RPMI7951 (cell line): ENCODE data around the gene DOHH. TPM values are rescaled to one million over a fixed set of nuclear protein-coding genes. Genes with fewer than 3 reads are reported as not detected.
"Not testable (repeated sequence)": the region's sequence is repeated elsewhere in the genome, so short reads cannot be mapped to it uniquely, and the experiment has no call there.

Experiments used
- DNase-seq: peaks from one replicate; pipeline ENCODE4 v3.0.0-alpha.2; 2012; ENCODE audit warnings: low read depth
- total RNA-seq: library from RNA; depleted of rRNA; stranded (reverse); fragments of >200 nt; shearing (Covaris generic); gene quantifications from 2 replicates; pipeline ENCODE4 v1.2.3, GENCODE V29; 2014

DOHH gene
- total RNA-seq, 1 experiment from 2014 or later, result 9.1 TPM

DNA sequence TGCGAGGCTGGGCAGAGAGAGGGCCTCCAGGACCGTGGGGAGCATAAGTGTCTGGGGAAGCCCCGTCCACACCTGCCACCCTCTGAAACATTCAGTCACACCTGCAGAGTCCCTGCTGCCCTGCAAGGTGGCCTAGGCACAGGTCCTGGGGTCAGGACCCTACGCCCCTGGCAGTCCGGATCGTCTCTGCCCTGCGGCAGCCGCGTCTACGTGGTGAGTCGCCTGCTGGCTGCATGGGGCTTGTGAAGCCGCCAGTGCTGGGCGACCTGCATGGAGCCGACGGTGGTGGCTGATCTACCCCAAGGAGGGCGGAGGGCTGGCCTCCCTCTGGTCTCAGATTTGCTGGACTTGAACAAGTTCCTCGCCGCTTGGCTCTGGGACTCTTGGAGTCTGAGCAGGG lies 18.7 kb upstream of the DOHH start:
- no peak for DNase-seq

DNA sequence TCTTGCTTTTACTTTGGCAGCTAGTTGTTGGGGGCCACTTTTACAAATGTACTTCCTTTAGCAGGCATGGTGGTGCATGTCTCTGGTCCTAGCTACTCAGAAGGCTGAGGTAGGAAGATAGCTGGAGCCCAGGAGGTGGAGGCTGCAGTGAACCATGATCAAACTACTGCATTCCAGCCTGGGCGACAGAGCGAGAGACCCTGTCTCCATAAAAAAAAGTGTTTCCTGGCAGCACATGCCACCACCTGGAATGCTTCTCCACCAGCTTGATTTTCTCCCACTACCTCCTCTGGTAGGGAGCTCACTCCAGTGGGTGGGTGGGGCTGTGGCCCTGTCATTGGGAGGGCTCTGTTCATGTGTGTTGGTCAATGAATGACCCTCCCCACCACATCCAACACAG lies 18.2 kb upstream of the DOHH start:
- DNase-seq, result no peak

DNA sequence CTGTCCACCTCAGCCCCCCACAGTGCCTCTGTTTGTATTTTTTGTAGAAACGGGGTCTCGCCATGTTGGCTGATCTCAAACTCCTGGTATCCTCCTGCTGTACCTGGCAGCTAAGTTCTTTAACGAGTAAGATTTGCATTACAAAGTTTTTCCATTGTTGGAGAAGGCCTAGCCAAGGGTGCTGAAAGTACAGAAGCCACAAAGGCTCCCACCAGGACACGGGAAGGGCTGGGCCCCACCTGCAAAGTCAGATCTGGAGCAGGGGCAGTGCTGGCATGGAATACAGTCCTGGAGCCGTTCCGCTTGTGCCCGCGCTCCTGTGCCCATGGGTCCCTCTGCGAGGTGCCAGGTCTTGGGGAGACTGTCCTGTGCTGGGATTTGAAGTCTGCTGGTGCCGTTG lies 17.8 kb upstream of the DOHH start:
- DNase-seq, result no peak

DNA sequence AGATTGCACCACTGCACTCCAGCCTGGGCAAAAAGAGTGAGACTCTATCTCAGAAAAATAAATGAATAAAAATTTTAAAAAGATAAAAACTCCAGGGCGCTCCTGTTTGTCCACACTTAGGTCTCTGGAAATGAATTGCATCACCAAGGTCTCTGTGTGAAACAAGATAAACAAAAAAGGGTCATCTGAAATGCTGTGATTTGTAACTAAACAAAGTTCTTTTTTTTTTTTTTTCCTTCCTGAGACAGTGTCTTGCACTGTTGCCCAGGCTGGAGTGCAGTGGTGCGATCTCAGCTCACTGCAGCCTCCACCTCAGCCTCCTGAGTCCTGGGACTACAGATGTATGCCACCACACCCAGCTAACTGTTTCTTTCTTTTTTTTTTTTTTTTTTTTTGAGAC lies 17.2 kb upstream of the DOHH start:
- no peak for DNase-seq

DNA sequence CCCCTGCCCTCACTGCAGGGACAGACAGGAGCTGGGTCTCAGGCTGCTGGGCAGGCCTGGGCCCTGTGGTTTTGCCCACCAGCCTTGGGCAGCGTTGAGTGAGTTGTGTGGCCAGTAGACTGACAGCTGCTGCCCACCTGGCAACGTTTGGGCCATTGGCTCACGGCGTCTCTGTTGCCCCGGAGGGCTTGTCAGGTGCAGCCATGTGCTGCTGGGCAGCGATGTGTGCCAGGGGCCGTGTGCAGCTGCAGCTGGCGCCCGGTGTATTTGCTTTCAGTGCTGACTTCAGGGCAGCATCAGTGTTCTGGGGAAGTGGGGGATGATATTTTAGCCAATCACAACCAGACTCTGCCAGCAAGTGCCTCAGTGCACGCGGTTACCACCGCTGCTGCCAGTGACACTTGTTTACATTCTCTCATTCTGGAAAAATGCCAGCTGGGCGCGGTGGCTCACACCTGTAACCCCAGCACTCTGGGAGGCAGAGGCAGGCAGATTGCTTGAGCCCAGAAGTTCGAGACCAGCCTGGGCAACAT lies 16.3 kb upstream of the DOHH start:
- DNase-seq, result no peak

DNA sequence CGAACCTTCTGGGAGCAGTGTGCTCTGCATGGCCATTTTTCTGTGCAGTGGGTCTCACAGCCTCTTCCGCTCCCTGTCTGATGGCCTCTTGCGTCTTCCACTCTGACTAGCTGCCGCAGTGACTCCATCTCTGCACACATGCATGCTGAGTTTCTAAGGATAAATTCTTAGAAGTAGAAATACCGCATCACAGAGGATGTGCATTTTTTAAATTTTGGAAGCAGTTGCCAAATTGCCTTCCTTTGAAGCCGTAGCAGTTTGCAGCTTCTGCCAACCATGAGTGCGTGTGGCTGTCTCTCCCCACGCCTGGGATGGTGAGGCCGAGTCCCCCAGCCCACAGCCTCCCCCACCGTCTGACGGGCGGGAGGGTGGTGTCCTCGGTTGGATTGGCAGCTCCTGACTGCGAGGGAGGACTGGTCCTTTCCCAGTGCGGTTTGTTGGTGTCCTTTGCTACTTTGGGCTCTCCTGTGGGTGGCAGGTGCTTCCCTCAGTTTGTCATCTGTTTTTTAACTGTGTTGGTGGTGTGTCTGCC lies 15.5 kb upstream of the DOHH start:
- DNase-seq, result no peak

DNA sequence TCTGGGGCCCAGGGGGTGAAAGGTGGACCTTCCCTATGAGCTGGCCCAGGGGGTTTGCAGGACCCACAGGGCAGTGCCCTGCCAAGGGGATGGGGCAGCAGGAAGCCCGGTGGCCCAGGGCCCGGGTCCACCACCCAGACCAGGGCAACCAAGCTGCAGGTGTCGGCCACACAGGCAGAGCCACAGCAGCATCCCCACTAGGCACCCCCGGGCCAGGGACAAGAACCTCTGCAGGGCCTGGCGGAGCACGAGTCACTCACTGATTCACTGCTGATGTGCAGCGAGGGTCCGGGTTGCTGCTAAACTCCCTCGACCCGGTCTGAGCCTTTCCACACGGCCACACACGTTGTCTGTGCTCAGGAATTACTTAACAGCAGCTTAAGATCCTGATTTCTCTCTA lies 14.5 kb upstream of the DOHH start:
- no peak for DNase-seq

DNA sequence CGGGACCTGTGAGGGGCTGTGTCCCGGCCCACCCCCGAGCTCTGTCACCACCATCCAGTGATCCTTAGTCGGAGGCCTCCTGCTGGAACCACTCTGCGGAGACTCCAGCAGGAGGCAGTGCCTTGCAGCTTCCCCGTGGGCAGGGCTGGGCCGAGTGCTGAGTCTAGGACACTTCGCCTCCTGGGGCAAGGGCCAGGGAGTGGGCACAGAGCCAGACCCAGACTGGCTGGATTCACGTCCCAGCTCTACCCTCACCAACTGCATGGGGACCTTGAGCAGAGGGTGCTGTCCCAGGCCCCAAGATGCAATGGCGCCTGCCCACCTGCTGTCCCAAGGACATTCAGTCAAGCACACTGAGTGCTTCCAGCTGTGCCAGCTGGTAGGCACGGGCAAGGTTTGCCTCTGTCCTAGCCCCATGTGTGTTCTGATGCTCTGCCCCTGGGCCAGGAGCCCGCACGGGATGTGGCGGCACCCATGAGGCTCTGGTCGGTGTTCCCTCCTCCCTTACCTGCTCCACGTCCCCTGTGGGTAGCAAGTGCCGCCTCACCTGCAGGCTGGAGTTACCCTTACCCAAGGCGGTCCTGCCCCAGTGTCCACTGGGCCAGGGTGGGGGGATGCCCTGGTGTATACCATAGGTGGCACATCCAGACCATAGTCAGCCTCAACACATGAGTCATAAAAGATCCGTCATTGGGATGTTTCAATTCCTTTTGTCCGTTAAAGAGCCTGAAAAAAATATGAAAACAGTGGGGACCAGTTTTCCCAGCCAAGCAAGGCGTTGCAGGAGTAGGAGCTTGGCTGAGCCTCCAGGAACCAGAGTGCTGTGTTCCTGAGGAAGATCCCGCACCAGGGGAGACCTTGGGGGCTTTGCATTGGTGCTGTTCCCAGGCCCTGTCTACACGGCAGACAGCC lies 13.0 kb upstream of the DOHH start:
- DNase-seq, result no peak

DNA sequence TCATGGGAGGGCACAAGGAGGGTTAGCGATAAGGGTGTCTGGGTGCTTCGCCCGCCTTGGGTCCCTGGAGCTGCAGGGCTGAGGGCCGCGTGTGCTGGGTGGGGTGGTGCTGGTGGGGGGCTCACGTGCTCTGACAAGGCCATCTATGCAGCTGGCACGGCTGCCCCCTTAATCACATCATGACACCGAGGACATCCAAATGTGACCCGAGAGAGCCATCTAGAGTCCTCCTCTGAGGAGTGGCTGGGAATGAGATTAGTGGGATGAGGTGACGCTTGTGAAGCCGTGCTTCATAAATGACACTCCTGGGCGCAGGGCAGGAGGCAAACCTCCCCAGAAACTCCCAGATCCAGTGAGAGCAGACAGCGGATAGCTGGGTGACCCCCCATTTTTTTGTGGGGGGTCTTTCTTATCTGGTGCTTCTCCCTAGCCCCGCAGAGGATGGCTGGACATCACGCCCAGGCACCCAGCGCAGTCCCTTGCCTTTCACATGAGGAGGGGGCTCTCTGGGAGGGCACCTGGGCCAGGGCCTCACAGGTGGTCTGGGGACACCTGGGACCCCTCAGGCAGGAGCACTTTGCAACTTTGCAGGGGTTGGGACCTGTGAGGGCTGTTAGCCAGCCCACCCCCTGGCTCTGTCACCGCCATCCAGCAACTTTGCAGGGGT lies 12.2 kb upstream of the DOHH start:
- no peak for DNase-seq

DNA sequence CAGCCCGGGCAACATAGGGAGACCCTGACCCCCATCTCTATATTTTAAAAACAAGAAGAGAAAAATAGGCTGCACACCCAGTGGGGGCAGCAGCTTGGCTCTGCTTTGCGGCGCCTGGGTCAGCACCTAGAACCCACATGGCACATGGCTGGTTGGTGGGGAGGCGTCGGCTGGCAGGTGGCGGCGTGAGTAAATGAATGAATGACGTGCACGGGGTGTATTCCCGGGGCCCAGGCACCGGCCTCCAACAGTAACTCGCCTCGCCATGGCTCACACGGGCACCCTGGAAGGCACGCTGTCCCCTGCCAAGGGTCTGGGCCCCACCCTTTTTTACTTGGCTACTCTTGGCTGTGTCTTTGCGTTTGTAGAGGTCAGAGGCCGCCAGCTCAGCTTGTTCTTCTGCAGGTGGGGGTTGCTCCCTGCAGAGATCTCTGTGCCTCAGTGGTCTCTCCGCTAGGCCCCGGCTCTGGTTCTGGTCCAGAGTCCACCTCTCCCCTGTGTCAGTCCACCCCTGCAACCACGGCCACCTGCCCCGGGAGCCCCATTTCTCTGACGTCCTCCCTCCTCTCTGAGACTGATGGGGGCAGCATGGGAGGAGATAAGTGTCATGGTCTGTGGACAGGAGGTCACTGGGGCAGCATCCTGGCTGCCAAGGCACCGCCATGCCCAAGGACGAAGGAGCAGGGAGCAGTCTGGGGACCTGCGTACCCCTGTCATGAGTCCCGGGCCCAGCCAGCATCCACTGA lies 11.2 kb upstream of the DOHH start:
- no peak for DNase-seq

DNA sequence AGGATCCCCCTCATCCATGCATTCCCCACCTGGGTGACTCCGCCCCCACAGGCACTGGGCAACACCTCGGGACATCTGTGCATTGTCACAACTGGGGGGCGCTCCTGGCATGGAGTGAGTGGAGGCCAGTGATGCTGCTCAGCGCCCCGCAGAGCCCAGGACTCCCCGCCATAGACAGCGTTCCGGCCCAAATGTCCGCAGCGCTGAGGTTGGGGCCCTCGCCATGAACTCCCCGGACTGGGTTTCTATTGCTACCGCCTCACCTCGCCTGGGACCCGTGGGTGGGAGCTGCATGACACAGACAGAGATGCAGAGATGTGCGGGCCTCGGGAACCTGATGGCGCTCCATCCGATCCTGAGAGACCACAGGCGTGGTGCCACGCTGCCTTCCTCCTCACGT lies 10.3 kb upstream of the DOHH start:
- no peak for DNase-seq

DNA sequence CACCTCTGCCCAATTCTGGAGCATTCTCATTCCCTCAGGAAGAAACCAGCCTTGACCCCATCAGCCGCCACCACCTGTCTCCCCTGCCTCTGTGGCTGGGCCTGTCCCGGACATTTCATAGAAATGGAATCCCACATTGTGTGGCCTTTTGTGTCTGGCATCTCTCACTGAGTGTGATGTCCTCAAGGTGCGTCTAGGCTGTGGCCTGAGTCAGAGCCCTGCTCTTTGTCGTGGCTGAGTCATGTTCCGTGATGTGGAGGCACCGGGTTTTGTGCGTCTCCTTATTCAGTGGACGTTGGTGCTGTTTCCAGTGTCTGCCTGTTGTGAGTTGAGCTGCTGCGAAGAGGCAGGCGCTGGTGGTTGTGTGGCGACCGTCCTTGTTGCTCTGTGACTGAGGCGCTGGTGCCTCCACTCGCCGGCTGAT lies 9.1 kb upstream of the DOHH start:
- peak; percentile 75 for DNase-seq

DNA sequence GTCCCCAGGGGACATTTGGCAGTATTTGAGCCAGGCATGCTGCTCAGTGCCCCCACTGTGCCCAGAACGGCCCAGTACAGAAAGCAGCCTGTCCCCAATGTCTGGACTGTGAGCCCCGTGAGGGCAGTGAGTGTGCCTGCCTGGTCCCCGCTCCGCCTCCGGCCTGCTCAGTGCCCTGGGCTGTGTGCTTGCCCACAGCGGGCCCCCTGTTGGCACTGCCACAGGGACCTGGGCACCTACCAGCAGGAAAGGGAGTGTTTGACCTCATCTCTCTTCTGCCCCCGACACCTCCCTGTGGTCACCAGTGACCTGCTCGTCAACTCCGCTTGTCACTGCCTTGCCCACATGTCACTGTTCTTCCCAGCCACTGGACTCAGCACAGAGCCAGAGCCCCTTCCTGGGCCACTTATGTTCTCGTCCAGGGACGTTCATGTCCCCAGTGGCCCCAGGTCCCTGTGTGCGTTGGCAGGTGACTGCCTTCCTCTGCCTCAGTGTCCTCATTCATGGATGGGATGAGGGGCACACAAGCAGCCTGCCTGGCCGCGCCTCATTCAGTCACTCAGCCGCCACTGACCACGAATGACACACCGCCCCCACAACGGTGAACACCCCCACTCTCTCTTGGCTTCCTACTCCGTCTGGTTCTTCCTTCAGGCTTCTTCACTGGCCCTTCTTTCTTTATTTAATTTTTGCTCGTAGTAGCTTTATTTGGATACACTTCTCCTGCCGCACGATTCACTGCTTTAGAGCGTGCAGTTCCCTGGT lies 8.5 kb upstream of the DOHH start:
- no peak for DNase-seq

DNA sequence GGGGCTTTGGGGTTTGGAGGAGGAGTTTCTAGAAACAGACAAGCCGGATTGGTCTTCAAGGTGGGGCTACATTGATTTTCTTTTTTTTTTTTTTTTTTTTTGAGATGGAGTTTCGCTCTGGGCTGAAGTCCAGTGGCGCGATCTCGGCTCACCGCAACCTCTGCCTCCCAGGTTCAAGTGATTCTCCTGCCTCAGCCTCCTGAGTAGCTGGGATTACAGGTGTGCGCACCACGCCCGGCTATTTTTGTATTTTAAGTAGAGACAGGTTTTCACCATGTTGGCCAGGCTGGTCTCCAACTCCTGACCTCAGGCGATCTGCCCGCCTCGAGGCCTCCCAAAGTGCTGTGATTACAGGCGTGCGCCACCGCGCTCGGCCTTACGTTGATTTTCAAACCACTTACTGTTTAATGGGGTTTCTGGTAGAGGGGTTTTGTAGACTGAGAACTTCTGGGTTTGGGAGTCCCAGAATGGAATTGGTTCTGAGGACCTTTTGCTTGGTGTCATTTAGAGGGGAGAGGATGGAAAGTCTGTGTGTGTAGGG lies 7.7 kb upstream of the DOHH start:
- not testable (repeated sequence) for DNase-seq

DNA sequence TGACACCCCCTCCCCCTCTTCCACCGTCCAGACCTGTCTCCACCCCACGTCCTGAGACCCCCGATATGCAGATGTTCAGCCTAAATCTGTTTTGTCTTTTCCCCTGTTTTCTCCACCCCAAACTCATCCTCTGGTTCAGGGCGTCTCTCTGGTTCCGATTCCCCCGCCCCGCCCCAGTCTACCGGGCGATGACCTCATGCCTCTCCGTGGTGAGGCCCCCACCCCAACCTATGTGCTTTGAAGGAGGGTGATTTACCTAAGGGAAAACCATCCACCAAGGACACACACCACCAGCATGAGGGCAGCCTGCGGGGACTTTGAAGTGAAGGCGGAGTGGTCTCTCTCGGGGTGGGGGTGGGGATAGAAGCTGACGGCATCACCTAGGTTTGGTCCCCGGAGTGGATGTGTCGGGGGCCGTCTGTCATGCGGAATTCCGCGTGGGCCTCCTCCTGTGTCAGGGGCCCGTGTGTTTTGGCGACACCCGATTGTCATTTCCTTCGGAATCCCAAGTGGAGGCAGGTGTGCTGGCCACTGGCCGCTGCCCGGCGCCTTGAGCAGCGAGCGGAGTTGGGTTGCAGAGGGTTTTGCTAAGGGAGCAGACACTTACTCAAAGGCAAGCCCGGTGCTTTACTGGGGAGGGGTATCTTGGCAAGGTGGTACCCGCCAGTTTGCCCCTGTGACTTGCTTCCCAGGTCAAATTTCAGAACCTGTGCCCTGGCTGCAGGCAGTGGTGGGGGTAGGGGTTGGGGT lies 7.1 kb upstream of the DOHH start:
- DNase-seq, result no peak

DNA sequence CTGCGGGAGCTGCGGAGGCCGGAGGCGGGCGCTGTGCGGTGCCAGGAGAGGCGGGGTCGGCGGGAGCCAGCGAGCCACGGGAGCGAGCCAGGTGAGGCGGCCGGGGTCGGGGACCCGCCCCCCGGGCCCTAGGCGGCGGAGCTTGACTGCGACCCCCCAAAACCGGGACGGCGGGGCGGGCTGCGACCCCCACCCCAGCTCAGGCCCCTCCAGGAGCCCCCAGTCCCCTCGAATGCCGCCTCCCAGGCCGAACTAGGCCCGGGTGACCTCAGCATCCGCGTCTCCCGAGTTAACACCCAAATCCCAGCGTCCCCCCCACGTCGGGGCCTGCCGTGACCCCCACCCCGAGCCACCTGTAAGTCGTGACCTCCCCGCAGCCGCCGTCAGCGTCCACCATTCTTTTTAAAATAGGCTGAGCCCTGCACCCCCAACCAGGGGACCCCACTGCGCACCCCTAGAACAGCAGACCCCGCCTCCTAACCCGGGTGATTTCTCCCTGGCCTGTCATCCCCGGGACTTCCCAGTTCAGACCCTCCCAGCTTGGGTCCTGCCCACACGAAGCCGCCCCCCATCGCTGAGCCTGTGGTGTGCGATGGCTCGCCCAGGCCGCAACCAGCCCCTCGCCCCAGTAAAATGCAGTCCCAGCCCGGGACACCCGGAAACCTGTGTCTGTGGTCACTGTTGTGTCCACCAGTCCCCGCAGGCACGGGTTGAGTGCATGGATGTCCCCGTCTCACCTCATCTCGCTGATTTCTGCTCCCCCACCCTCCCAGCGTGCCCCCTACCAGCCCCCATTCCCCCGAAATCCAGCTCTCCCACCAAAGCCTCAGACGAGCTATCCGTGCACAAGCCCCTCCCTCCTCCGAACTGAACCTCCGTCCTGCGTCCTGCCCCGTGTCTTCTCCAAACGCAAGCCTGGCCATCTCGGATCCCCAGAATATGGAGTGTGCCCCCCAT lies 6.2 kb upstream of the DOHH start:
- DNase-seq, result no peak

DNA sequence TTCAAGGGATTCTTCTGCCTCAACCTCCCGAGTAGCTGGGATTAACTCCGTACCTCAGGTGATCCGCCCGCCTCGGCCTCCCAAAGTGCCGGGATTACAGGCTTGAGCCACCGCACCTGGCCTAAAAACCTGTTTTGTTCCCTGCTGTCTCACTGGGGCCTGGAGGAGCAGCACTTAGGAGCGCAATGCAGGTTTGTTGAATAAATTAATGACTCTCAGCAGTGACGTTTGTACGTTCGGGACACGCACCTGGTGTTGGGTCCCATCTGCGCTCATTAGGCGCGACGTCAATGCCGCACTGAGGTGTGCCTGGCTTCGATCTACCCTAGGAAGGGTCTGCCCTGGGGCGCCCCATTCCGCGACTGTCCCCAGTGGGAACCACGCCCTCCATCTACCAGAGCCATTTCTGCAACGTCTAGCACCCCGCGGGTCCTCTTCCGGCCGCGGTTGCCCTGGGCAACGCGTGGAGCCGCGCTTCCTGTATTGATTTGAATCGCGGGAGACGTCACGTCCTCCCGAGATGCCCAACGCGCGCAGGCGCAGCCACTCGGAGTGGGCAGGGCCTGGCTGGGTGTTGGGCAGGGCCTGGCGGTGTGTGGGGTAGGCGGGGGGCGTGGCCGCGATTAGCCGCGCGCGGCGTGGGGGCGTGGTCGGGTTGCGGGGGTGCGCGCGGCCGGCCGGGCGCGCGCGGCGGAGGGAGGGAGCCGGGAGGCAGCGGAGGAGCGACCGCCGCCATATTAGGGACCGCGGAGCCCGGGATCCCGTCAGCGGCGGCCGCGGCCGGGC lies 5.3 kb upstream of the DOHH start, which contains the start of gene FZR1:
Gene FZR1, plus strand, starts transcription at position 714 of the 786 bp plus-strand sequence. CDS start 16,679 bp downstream, outside the sequence.
- DNase-seq, result peak; percentile 98

DNA sequence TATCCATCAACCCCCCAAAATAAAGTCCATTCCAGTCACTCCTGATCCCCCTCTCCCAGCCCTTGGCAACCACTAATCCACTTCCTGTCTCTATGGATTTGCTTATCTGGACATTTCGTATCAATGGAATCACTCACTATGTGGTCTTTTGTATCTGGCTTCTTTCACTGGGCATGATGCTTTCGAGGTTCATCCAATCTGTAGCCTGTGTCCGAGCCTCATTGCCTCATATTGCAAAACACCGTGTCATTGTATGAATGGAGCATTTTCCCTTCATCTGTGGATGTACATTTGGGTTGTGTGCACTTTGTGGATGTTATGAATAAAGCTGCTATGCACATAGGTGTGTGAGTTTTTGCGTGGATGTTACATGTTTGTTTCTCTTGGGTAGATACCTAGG lies 4.3 kb upstream of the DOHH start:
- DNase-seq, result no peak
